LoVo (cell line): ENCODE measurements around the gene C12orf57.

Experiments used
- DNase-seq: peaks from one replicate; pipeline ENCODE4 v3.0.0-alpha.2; 2016; ENCODE audit warnings: low spot score

Gene C12orf57

GRCh38 chr12:6917491-6918231 is 26.2 kb upstream of the C12orf57 start:
- DNase-seq, result no peak

GRCh38 chr12:6919588-6919987 is 24.2 kb upstream of the C12orf57 start:
- no peak for DNase-seq

GRCh38 chr12:6921539-6921938 is 22.3 kb upstream of the C12orf57 start:
- DNase-seq, result no peak

GRCh38 chr12:6921996-6922946 is 21.6 kb upstream of the C12orf57 start:
- DNase-seq, result no peak

GRCh38 chr12:6923003-6923732 is 20.7 kb upstream of the C12orf57 start:
- DNase-seq, result no peak

GRCh38 chr12:6923851-6924250 is 20.0 kb upstream of the C12orf57 start:
- no peak for DNase-seq

- DNase-seq, result no peak
Observed at GRCh38 chr12:6925239-6925539, 18.6 kb upstream of the C12orf57 start.

GRCh38 chr12:6925540-6926279 is 18.1 kb upstream of the C12orf57 start:
- peak; percentile 94 for DNase-seq

- peak; percentile 43 for DNase-seq
Observed at GRCh38 chr12:6927379-6928021, 16.3 kb upstream of the C12orf57 start, which contains the start of gene ATN1. Gene ATN1 (plus strand): TSS chr12:6927959. CDS start chr12:6934002, 6,043 bp downstream.

- no peak for DNase-seq
Observed at GRCh38 chr12:6928022-6928702, 15.7 kb upstream of the C12orf57 start.

GRCh38 chr12:6928703-6929407 is 15.0 kb upstream of the C12orf57 start:
- DNase-seq, result no peak

- DNase-seq, result no peak
Observed at GRCh38 chr12:6929466-6930452, 14.1 kb upstream of the C12orf57 start.

GRCh38 chr12:6932766-6933165 is 11.1 kb upstream of the C12orf57 start:
- no peak for DNase-seq

- DNase-seq, result no peak
Observed at GRCh38 chr12:6934110-6934509, 9.7 kb upstream of the C12orf57 start.

- no peak for DNase-seq
Observed at GRCh38 chr12:6935371-6936193, 8.2 kb upstream of the C12orf57 start.

GRCh38 chr12:6936194-6936635 is 7.6 kb upstream of the C12orf57 start:
- no peak for DNase-seq

- no peak for DNase-seq
Observed at GRCh38 chr12:6936636-6937480, 7.0 kb upstream of the C12orf57 start.
